SK-N-SH treated with all-trans-retinoic acid at 6 μM for 48 hours (cell line): Measurements from ENCODE around the gene LTBP3.

Experiments
- ATAC-seq: fragments of 200-7000 bp; cut with Tn5 transposase; 3 replicates; pipeline ENCODE4 v1.9.1; 2020; ENCODE audit warnings: mild to moderate bottlenecking, moderate library complexity
- ARNTL ChIP-seq: fragments of 450-650 bp; formaldehyde crosslinking; IDR thresholded peaks from 2 replicates; pipeline ENCODE4 v1.5.0; 2020; ENCODE audit warnings: low read depth, mild to moderate bottlenecking, moderate library complexity, borderline replicate concordance
- BACH2 ChIP-seq: fragments of 250-450 bp; sonication (Bioruptor Pico); IDR thresholded peaks from 2 replicates; pipeline ENCODE4 v1.9.0; 2021; ENCODE audit warnings: mild to moderate bottlenecking, borderline replicate concordance
- CREB5 ChIP-seq: fragments of 250-450 bp; sonication (Bioruptor Pico); IDR thresholded peaks from 2 replicates; pipeline ENCODE4 v1.5.1; 2020; ENCODE audit warnings: low read depth, mild to moderate bottlenecking, moderate library complexity
- CSDC2 ChIP-seq: fragments of 250-450 bp; sonication (Bioruptor Pico); IDR thresholded peaks from 2 replicates; pipeline ENCODE4 v1.5.0; 2020; ENCODE audit warnings: mild to moderate bottlenecking, moderate library complexity
- ESRRG ChIP-seq: fragments of 250-450 bp; sonication (Bioruptor Pico); IDR thresholded peaks from 2 replicates; pipeline ENCODE4 v1.6.1; 2021; ENCODE audit warnings: mild to moderate bottlenecking
- ISL1 ChIP-seq: fragments of 250-450 bp; sonication (Bioruptor Pico); IDR thresholded peaks from 2 replicates; pipeline ENCODE4 v2.1.2; 2022; ENCODE audit warnings: mild to moderate bottlenecking, moderate library complexity
- PPARA ChIP-seq: fragments of 250-450 bp; sonication (Bioruptor Pico); IDR thresholded peaks from 2 replicates; pipeline ENCODE4 v1.5.0; 2020; ENCODE audit warnings: mild to moderate bottlenecking, borderline replicate concordance
- RARB ChIP-seq: fragments of 250-450 bp; sonication (Bioruptor Pico); IDR thresholded peaks from 2 replicates; pipeline ENCODE4 v1.8.0; 2021; ENCODE audit warnings: mild to moderate bottlenecking, moderate library complexity
- SNAI2 ChIP-seq: fragments of 250-450 bp; sonication (Bioruptor Pico); IDR thresholded peaks from 2 replicates; pipeline ENCODE4 v1.5.0; 2020; ENCODE audit warnings: mild to moderate bottlenecking, moderate library complexity
- TCF4 ChIP-seq: fragments of 250-450 bp; sonication (Bioruptor Pico); IDR thresholded peaks from 2 replicates; pipeline ENCODE4 v1.8.0; 2021; ENCODE audit warnings: mild to moderate bottlenecking, moderate library complexity, borderline replicate concordance
- TOX ChIP-seq: fragments of 250-450 bp; sonication (Bioruptor Pico); IDR thresholded peaks from 2 replicates; pipeline ENCODE4 v1.8.0; 2021; ENCODE audit warnings: mild to moderate bottlenecking, moderate library complexity, borderline replicate concordance
- ZC3H10 ChIP-seq: fragments of 250-450 bp; sonication (Bioruptor Pico); IDR thresholded peaks from 2 replicates; pipeline ENCODE4 v1.5.1; 2021; ENCODE audit warnings: mild to moderate bottlenecking, moderate library complexity
- ZFP3 ChIP-seq: fragments of 250-450 bp; sonication (Bioruptor Pico); IDR thresholded peaks from 2 replicates; pipeline ENCODE4 v1.5.0; 2020; ENCODE audit warnings: mild to moderate bottlenecking, moderate library complexity
- ZFP30 ChIP-seq: fragments of 450-650 bp; formaldehyde crosslinking; IDR thresholded peaks from 2 replicates; pipeline ENCODE4 v1.5.0; 2022; ENCODE audit warnings: mild to moderate bottlenecking, moderate library complexity
- ZNF565 ChIP-seq: fragments of 450-650 bp; formaldehyde crosslinking; conservative IDR thresholded peaks from 2 replicates; pipeline ENCODE4 v1.5.0; 2020; ENCODE audit warnings: low read depth, mild to moderate bottlenecking, moderate library complexity
- ZNF70 ChIP-seq: fragments of 450-650 bp; formaldehyde crosslinking; IDR thresholded peaks from 2 replicates; pipeline ENCODE4 v1.5.0; 2020; ENCODE audit warnings: mild to moderate bottlenecking, moderate library complexity
- TF ChIP-seq, protein P1 (sequence below): fragments of 250-450 bp; sonication (Bioruptor Pico); IDR thresholded peaks from 2 replicates; pipeline ENCODE4 v1.5.1; 2021; ENCODE audit warnings: mild to moderate bottlenecking, moderate library complexity
- TF ChIP-seq, protein P2 (sequence below): fragments of 250-450 bp; sonication (Bioruptor Pico); IDR thresholded peaks from 2 replicates; pipeline ENCODE4 v1.8.0; 2020; ENCODE audit warnings: mild to moderate bottlenecking, moderate library complexity, borderline replicate concordance
- TF ChIP-seq, protein P3 (sequence below): fragments of 250-450 bp; sonication (Bioruptor Pico); IDR thresholded peaks from 2 replicates; pipeline ENCODE4 v1.8.0; 2021; ENCODE audit warnings: low read depth, mild to moderate bottlenecking, moderate library complexity, borderline replicate concordance
- TF ChIP-seq, protein P4 (sequence below): fragments of 250-450 bp; sonication (Bioruptor Pico); IDR thresholded peaks from 2 replicates; pipeline ENCODE4 v1.5.0; 2020; ENCODE audit warnings: mild to moderate bottlenecking, moderate library complexity

The LTBP3 gene

DNA sequence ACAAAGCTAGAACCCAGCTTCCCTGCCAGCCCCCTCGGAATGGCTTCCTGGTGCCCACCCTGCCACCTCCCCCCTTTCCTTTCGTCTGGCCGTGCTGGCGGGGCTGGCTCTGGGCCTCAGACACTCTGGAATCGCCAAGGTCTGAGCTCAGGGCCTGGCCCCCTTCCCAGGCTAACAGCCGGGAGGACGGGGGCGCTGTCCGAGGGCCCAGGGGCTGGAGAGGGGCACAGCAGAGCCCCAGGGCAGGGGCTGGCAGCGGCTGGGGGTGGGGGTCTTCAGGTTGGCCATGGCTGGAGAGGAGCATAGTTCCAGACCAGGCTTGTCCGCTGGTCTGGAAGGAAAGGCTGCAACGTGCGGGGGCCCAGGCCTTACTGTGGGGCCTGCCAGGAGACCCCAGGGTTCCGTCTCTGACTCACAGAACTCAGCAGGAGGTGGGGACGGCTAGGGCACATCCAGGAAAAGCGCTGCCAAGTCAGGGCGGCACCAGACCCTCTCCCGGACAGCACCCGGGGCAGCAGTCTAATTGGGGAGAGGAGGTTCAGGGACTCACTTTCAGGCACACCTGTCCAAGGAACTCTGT lies 861 bp upstream of the LTBP3 start:
- TF ChIP-seq ZFP3 (CRISPR knock-in tag) (peak; percentile 39; the same call in 1 of the 2 replicates), ZNF565 (CRISPR knock-in tag) (no peak)
- peak; percentile 25 for ATAC-seq

DNA sequence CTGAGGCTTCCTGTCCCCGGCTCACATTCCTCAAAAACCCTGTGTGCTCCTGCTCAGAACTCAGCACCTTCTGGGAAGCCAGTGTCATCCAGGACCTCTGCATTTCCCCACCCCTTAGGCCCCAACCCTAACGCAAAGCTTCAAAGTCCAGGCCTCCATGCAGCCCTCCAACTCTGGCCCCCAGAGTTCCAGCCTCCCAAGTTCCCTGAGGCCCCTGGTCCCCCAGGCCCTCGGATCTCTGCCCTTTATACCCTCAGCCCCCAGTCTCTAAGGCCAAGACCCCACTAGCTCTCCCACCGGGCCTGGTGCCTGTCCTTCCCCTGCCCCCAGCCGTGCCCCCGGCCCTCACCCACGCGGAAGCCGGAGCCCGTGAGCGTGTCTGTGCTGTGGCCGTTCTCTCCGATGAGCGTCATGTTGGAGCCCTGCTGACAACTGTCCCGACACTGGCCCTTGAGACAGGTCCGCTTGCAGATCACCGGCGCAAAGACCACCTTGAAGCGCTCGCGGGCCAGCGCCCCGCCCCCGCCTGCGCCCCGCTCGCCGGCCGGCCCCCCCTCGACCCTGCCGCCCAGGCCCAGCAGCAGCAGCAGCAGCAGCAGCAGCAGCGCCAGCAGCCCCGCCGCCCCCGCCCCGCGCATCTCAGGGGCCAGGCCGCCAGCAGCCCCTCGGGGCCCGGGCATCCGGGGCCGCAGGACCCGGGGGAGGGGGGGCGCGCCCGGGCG lies 718 bp downstream of the LTBP3 start:
- TF ChIP-seq RARB: no peak
- TF ChIP-seq, protein P1, sequence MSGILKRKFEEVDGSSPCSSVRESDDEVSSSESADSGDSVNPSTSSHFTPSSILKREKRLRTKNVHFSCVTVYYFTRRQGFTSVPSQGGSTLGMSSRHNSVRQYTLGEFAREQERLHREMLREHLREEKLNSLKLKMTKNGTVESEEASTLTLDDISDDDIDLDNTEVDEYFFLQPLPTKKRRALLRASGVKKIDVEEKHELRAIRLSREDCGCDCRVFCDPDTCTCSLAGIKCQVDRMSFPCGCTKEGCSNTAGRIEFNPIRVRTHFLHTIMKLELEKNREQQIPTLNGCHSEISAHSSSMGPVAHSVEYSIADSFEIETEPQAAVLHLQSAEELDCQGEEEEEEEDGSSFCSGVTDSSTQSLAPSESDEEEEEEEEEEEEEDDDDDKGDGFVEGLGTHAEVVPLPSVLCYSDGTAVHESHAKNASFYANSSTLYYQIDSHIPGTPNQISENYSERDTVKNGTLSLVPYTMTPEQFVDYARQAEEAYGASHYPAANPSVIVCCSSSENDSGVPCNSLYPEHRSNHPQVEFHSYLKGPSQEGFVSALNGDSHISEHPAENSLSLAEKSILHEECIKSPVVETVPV (CRISPR knock-in tag): no peak
- TF ChIP-seq ARNTL (CRISPR knock-in tag): no peak
- no peak for TF ChIP-seq ESRRG (CRISPR knock-in tag)
- TF ChIP-seq SNAI2 (CRISPR knock-in tag): no peak
- no peak for TF ChIP-seq ISL1 (CRISPR knock-in tag)
- no peak for TF ChIP-seq ZFP3 (CRISPR knock-in tag)
- TF ChIP-seq, protein P2, sequence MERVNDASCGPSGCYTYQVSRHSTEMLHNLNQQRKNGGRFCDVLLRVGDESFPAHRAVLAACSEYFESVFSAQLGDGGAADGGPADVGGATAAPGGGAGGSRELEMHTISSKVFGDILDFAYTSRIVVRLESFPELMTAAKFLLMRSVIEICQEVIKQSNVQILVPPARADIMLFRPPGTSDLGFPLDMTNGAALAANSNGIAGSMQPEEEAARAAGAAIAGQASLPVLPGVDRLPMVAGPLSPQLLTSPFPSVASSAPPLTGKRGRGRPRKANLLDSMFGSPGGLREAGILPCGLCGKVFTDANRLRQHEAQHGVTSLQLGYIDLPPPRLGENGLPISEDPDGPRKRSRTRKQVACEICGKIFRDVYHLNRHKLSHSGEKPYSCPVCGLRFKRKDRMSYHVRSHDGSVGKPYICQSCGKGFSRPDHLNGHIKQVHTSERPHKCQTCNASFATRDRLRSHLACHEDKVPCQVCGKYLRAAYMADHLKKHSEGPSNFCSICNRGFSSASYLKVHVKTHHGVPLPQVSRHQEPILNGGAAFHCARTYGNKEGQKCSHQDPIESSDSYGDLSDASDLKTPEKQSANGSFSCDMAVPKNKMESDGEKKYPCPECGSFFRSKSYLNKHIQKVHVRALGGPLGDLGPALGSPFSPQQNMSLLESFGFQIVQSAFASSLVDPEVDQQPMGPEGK (CRISPR knock-in tag): no peak
- TF ChIP-seq, protein P3, sequence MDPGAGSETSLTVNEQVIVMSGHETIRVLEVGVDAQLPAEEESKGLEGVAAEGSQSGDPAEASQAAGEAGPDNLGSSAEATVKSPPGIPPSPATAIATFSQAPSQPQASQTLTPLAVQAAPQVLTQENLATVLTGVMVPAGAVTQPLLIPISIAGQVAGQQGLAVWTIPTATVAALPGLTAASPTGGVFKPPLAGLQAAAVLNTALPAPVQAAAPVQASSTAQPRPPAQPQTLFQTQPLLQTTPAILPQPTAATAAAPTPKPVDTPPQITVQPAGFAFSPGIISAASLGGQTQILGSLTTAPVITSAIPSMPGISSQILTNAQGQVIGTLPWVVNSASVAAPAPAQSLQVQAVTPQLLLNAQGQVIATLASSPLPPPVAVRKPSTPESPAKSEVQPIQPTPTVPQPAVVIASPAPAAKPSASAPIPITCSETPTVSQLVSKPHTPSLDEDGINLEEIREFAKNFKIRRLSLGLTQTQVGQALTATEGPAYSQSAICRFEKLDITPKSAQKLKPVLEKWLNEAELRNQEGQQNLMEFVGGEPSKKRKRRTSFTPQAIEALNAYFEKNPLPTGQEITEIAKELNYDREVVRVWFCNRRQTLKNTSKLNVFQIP: no peak
- no peak for TF ChIP-seq PPARA
- TF ChIP-seq ZC3H10 (CRISPR knock-in tag): no peak
- no peak for TF ChIP-seq BACH2 (CRISPR knock-in tag)
- TF ChIP-seq CSDC2 (CRISPR knock-in tag): no peak
- TF ChIP-seq, protein P4, sequence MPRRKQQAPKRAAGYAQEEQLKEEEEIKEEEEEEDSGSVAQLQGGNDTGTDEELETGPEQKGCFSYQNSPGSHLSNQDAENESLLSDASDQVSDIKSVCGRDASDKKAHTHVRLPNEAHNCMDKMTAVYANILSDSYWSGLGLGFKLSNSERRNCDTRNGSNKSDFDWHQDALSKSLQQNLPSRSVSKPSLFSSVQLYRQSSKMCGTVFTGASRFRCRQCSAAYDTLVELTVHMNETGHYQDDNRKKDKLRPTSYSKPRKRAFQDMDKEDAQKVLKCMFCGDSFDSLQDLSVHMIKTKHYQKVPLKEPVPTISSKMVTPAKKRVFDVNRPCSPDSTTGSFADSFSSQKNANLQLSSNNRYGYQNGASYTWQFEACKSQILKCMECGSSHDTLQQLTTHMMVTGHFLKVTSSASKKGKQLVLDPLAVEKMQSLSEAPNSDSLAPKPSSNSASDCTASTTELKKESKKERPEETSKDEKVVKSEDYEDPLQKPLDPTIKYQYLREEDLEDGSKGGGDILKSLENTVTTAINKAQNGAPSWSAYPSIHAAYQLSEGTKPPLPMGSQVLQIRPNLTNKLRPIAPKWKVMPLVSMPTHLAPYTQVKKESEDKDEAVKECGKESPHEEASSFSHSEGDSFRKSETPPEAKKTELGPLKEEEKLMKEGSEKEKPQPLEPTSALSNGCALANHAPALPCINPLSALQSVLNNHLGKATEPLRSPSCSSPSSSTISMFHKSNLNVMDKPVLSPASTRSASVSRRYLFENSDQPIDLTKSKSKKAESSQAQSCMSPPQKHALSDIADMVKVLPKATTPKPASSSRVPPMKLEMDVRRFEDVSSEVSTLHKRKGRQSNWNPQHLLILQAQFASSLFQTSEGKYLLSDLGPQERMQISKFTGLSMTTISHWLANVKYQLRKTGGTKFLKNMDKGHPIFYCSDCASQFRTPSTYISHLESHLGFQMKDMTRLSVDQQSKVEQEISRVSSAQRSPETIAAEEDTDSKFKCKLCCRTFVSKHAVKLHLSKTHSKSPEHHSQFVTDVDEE (CRISPR knock-in tag): no peak
- TF ChIP-seq CREB5 (CRISPR knock-in tag): no peak
- TF ChIP-seq TCF4 (CRISPR knock-in tag): no peak
- no peak for TF ChIP-seq ZFP30
- no peak for TF ChIP-seq ZNF70 (CRISPR knock-in tag)
- TF ChIP-seq, all 23 proteins: peak for 0
- no peak for ATAC-seq

GRCh38 chr11:65556470-65557279 lies 1.5 kb downstream of the LTBP3 start:
- ATAC-seq: no peak
- TF ChIP-seq, protein P2 (CRISPR knock-in tag): no peak
- TF ChIP-seq BACH2 (CRISPR knock-in tag) (no peak), TOX (CRISPR knock-in tag) (no peak), ESRRG (CRISPR knock-in tag) (no peak), ZNF70 (CRISPR knock-in tag) (no peak), TCF4 (CRISPR knock-in tag) (no peak), CSDC2 (CRISPR knock-in tag) (no peak), ISL1 (CRISPR knock-in tag) (no peak), ZFP30 (no peak)
- TF ChIP-seq, protein P1 (CRISPR knock-in tag): no peak
- TF ChIP-seq, protein P3: no peak
